Jurkat, Clone E6-1 (cell line): Measurements from ENCODE around the gene PJA2.

Experiments used
- DNase-seq: peaks from one replicate; pipeline ENCODE4 v3.0.0-alpha.2; 2011; ENCODE audit warnings: low read depth, low spot score
- H3K4me3 ChIP-seq: 2 replicates; pipeline ENCODE4 v1.5.1; 2011; ENCODE audit warnings: mild to moderate bottlenecking, low read length, control low read depth, moderate library complexity

The PJA2 gene

DNA sequence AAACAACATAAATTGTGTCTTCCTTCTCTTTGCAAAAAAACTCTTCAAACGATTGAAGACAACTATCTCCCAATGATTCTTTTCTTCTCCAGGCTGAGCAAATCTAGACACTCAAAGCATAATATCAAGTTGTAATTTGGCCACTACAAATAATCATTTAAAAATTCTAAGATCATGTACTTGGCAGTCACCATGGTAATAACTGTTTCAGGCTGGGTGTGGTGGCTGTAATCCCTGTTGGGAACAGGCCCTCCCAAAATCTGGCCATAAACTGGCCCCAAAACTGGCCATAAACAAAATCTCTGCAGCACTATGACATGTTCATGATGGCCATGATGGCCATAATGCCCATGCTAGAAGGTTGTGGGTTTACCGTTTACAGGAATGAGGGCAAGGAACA lies 52.0 kb downstream of the PJA2 start:
- no peak for DNase-seq
- H3K4me3 ChIP-seq: no peak overlapping the region

- no peak overlapping the region for H3K4me3 ChIP-seq
- DNase-seq: no peak
These were observed 55.0 kb downstream of the PJA2 start for GRCh38 chr5:109354761-109355160.

- DNase-seq: no peak
These were observed 57.5 kb downstream of the PJA2 start for GRCh38 chr5:109351988-109352864.

GRCh38 chr5:109350537-109351270 lies 59.1 kb downstream of the PJA2 start:
- H3K4me3 ChIP-seq: no peak overlapping the region
- DNase-seq: no peak

More at GRCh38 chr5:109351988-109352864, 57.5 kb downstream of the PJA2 start:
- no peak overlapping the region for H3K4me3 ChIP-seq

DNA sequence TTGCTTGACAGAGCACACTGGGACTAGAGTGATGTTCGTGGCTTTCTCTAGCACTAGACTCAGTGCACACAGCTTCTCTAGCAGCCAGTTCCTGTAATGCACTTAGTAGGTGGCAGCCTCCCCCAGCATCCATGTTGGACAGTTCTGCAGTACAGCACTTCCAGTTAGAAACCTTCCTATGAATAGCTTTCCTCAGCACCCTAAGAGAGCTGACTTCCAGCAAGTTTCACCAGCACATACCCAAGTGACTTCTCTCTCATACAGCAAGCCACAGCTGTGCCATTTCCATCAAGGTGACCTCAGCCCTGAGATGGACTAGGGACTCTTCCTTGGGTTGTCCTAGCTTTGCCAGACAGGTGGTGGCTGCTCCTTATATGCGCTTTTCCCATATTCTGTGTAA lies 60.4 kb downstream of the PJA2 start:
- DNase-seq: no peak
- no peak overlapping the region for H3K4me3 ChIP-seq

DNA sequence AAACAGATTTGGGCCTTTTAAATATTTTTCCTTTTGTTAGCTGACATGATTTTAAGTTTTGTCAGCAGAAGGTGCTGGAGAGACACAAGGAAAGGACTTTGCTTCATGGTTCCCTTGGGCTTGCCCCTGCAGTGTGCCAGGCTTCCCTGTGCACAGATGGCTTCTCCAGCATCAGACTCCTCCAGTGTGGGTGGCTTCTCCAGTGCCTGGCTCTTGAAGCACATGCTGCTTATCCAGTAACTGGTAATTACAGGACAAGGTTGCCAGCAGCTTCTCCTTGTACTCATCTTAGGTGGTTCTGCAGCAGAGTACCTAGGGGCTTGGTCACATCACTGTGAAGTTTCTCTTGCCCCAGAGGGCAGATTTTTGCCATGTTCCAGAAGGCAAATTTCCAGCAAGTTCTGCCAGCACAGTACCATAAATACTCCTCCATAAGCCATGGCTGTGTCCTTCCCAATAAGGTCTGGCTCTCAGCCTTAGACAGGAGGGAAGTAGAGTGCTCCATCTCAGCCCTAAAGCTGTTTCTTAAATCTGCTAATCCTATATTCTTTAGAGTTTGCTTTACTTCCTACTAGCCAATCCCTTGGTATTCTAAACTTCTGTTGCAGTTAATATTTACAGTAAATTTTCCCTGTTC lies 62.4 kb downstream of the PJA2 start:
- DNase-seq: no peak

GRCh38 chr5:109345699-109346098 lies 64.1 kb downstream of the PJA2 start:
- H3K4me3 ChIP-seq: no peak overlapping the region
- no peak for DNase-seq

More for the DNA sequence above, 62.4 kb downstream of the PJA2 start:
- H3K4me3 ChIP-seq: no peak overlapping the region

DNA sequence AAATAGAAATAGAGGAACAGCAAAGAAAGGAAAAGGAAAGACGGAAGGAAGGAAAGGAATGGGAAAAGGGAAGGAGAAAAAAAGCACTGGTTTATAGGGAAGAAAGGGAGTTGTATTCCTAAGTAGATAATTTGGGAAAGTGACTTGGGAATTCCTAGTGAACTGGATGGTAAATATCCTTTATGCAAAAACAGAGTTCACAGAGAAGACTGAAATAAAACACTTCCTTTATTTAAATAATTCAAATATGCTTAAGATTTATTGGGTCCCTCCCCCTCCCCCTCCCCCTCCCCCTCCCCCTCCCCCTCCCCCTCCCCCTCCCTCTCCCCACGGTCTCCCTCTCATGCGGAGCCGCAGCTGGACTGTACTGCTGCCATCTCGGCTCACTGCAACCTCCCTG lies 69.4 kb downstream of the PJA2 start:
- DNase-seq: no peak
- H3K4me3 ChIP-seq: no peak overlapping the region

GRCh38 chr5:109335114-109335513 lies 74.7 kb downstream of the PJA2 start:
- H3K4me3 ChIP-seq: no peak overlapping the region
- DNase-seq: no peak

DNA sequence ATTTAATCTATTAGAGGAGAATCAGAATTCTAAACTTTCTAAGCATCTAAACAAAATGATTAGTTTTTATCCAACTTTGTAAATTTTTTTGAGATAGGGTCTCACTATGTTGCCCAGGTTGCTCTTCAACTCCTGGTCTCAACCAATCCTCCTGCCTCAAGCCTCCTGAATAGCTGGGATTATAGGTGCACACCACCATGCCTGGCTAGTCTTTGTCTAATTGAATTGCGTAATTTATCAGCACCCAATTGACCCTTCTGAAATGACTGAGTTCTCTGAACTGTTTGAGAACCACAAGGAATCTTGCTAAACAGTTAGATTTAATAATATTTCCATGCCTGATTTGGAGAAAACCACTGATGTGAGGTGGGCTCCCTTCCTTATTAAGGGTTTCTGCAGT lies 75.7 kb downstream of the PJA2 start:
- H3K4me3 ChIP-seq: no peak overlapping the region
- no peak for DNase-seq

DNA sequence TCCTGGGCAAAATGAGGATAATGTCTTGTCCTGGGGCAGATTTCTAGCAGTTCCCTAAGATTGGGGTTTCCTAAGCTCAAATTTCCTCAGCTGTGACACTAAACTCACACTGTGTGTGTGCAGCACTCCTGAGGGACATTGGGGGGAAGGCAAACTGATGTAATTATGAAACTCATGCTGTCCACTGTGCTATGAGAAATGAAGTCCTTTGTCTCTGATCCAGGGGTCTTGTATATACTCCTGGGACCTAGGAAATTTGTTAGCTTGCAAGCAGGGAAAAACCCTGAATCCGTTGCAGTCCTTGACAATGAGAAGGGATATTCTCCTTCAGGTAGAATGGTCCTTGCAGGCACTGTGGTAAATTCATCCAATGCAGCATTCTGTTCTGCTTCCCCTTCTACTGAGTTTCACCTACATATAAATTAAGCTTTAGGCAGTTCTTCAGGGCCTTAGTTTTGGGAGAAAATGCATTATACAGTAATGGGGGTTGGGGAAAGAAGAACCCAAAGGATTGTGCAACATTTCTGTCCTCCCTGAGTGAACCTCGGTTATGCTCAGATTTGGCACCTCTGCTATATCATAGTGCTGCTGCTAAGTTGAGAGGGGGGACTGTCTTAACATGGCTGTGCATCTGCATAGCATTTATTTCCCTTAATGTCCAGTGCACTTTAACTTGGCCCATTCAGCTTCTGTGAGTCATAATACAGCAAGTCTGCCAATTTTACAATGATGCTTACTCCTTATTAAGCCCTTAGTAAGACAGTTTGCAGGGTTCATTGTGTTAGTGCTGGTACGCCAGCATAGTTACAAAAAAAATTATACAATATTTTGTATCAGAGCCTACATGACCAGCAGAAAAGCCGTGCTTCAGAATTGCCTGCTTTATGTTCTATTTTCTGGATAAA lies 80.2 kb downstream of the PJA2 start:
- DNase-seq: no peak
- no peak overlapping the region for H3K4me3 ChIP-seq

DNA sequence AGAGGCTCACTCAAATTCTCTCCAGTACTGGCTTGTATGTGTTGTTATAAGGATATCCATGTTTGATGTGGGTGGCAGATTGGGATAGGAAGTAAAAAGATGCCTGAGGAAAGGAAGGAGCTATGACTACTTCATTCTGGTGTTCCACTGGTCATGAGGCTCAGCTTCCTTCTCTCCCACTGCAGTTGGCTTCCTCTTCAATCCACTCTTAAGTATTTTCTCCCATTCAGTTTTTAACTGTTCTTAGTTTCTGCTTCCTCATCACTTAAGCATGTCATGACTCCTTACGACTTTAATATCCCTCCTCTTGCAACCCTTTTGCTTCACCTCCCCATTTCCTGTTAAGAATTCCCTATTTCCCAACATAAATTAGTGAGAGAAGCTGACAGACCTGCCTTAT lies 81.1 kb downstream of the PJA2 start:
- no peak overlapping the region for H3K4me3 ChIP-seq
- no peak for DNase-seq

- DNase-seq: no peak
These were observed 82.2 kb downstream of the PJA2 start for GRCh38 chr5:109327570-109327969.

GRCh38 chr5:109326919-109327318 lies 82.9 kb downstream of the PJA2 start:
- no peak overlapping the region for H3K4me3 ChIP-seq
- DNase-seq: no peak

More at GRCh38 chr5:109327570-109327969, 82.2 kb downstream of the PJA2 start:
- H3K4me3 ChIP-seq: no peak overlapping the region

DNA sequence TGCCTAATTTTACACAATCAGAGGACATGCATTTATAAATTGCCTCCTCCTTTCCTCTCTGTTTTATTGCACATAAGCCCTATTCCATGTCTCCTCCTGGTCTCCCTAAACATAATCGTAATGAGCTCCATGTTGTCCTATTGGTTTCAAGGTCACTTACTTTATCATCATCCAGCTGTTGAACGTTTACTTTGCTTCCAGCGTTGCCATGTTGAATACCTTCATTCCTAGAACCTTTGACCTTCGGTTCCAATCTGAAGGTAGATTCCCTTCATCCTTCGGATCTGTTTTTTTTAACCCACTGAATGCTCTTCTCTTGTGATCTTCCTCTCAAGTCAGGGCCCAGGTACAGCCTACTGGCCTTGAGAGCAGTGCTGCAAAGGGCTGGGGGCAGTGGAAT lies 84.3 kb downstream of the PJA2 start:
- no peak for DNase-seq
- H3K4me3 ChIP-seq: no peak overlapping the region

- no peak for DNase-seq
- H3K4me3 ChIP-seq: no peak overlapping the region
These were observed 84.8 kb downstream of the PJA2 start for GRCh38 chr5:109324931-109325330.

GRCh38 chr5:109324351-109324750 lies 85.4 kb downstream of the PJA2 start:
- H3K4me3 ChIP-seq: no peak overlapping the region
- DNase-seq: no peak

GRCh38 chr5:109322694-109323093 lies 87.1 kb downstream of the PJA2 start:
- H3K4me3 ChIP-seq: no peak overlapping the region
- DNase-seq: no peak

- H3K4me3 ChIP-seq: no peak overlapping the region
- no peak for DNase-seq
These were observed 90.4 kb downstream of the PJA2 start for GRCh38 chr5:109319351-109319750.
